ENCODE data around the gene OVCA2. TPM values are rescaled to one million over a fixed set of nuclear protein-coding genes. Genes with fewer than 3 reads are reported as not detected.

OVCA2 gene
- polyA plus RNA-seq, 1 donor, result 26.8 TPM

DNA sequence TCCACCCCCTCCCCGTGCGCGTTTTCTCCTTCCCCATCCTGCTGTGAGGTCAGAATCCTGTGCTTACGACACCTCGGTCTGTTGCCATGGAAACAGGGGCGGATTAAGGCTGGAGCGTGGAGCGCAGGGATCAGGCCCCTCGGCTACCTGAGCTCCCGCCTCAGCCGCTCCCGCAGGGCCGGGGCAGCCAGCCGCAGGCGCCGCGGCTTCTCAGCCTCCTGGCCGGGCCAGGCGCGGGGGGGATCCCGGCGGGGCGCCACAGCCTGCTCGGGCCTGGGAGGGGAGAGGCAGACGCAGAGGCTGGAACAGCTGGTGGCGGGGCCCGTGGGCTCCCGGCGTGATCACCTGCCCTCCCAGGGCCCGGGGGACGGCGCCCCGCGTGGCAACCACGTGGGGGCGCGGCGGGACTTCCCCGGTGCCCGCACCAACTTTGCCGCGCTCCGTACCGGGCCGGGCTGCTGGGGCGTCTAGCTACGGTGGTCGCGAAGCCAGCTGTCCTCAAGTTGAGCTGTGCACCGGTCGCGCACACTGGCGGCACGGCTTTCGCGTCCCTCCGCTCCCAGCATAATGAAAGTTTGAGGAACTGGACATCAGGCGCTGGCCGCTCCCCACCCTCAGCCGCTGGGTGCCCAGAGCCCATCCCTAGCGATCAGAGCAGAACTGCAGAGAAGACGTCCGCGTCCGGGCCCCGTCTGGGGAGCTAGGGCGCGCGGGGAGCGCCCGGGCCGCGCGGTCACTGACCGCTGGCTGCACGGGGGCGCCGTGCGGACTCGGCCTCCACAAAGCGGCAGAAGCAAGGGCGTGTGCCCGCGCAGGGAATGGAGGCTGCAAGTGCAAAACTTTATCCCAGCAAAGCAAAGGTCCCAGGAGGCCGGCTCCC lies 17.9 kb upstream of the OVCA2 start:
- Histone ChIP-seq H3K4me3 (ENCODE audit: low read length) (peak overlapping the region; percentile 10), H3K4me1 (ENCODE audit: control insufficient read depth, insufficient read depth, low read length) (peaks cover 15% of the 10 kb centered on the region), H3K9me3 (ENCODE audit: control insufficient read depth, low read depth, low read length) (peaks cover 3% of the 10 kb centered on the region), H3K27me3 (ENCODE audit: control insufficient read depth, insufficient read depth, low read length) (peaks cover 92% of the 10 kb centered on the region), H3K36me3 (ENCODE audit: control insufficient read depth, insufficient read depth, low read length) (no peaks in the 10 kb centered on the region), H3K27ac (ENCODE audit: low read length) (no peak overlapping the region)
- DNase-seq, result peak in 1 of 2 donors; percentile 54
- WGBS (ENCODE audit: insufficient coverage, low lambda C conversion rate), result no CpG with 5 or more reads among the region's 85 CpGs

DNA sequence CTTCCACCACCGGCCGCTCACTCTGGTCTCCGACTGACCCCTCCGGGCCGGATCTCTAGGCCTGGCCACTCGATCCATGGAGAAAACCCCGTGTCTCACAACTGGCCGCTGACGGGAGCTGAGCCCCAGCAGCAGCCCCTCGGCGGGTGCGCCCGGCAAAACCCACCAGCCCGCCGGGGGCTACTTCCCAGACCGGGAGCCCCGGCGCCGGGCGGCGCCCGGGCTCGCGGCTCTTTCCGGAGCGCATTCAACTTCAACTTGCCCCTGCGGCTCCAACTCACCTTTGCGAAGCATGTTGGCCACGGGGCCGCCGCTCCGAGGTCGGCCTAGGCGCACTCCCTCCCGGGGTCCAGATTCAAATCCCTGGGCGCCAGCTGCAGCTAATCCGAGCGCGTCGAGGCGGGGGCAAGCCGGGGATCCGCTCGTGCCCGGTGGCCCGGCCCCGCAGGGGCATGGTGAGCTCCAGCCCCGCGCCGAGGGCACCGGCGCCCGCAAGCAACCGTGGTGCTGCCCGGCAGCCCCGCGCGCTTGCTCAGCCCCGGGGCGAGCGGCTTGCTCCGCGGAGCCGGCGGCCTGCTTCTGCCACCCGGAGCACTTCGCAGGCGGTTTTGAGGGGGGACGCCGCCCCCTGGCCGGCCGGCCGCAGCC lies 17.1 kb upstream of the OVCA2 start:
- H3K36me3 ChIP-seq (ENCODE audit: control insufficient read depth, insufficient read depth, low read length), result no peaks in the 10 kb centered on the region
- peaks cover 18% of the 10 kb centered on the region for H3K4me1 ChIP-seq (ENCODE audit: control insufficient read depth, insufficient read depth, low read length)
- H3K27me3 ChIP-seq (ENCODE audit: control insufficient read depth, insufficient read depth, low read length), result peaks cover 89% of the 10 kb centered on the region
- peak overlapping the region; percentile 10 for H3K4me3 ChIP-seq (ENCODE audit: low read length)
- no peak overlapping the region for H3K27ac ChIP-seq (ENCODE audit: low read length)
- DNase-seq, result no peak
- no CpG with 5 or more reads among the region's 73 CpGs for WGBS (ENCODE audit: insufficient coverage, low lambda C conversion rate)
- H3K9me3 ChIP-seq (ENCODE audit: control insufficient read depth, low read depth, low read length), result peaks cover 3% of the 10 kb centered on the region

DNA sequence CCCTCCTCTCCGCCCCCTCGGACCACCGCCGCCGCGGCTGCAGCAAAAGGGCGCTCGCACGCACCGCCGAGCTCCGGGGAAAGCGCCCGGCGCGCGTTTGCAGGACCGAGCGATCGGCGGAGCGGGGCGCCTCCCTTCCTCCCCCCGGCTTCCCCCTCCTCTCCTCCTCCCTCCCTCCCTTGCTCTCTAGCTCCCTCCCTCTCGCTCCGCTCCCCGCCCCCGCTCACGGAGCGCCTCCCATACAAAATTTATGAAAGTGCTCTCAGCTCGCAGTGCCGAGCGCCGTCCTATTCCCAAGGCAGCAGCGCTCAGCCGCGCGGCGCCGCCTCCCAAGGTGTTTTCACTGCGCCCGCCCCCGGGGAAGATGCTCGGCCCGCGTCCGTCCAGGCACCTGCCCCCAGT lies 16.6 kb upstream of the OVCA2 start, which contains the start of gene RTN4RL1:
TSS of gene RTN4RL1 (minus strand) at position 115 of the 402 bp plus-strand sequence. CDS start 469 bp downstream, outside the sequence.
- no peak within 1 kb of the TSS for H3K27ac ChIP-seq (ENCODE audit: low read length)
- peak in 1 of 2 donors; percentile 44 for DNase-seq
- no peaks in the 10 kb centered on the region for H3K36me3 ChIP-seq (ENCODE audit: control insufficient read depth, insufficient read depth, low read length)
- H3K27me3 ChIP-seq (ENCODE audit: control insufficient read depth, insufficient read depth, low read length), result peaks cover 85% of the 10 kb centered on the region
- H3K4me1 ChIP-seq (ENCODE audit: control insufficient read depth, insufficient read depth, low read length), result peaks cover 19% of the 10 kb centered on the region
- H3K4me3 ChIP-seq (ENCODE audit: low read length), result peak within 1 kb of the TSS; percentile 16
- peaks cover 3% of the 10 kb centered on the region for H3K9me3 ChIP-seq (ENCODE audit: control insufficient read depth, low read depth, low read length)
- WGBS (ENCODE audit: insufficient coverage, low lambda C conversion rate), result no CpG with 5 or more reads among the region's 47 CpGs

GRCh38 chr17:2025622-2026309 lies 16.1 kb upstream of the OVCA2 start:
- no peaks in the 10 kb centered on the region for H3K36me3 ChIP-seq (ENCODE audit: control insufficient read depth, insufficient read depth, low read length)
- peaks cover 19% of the 10 kb centered on the region for H3K4me1 ChIP-seq (ENCODE audit: control insufficient read depth, insufficient read depth, low read length)
- H3K27ac ChIP-seq (ENCODE audit: low read length), result no peak overlapping the region
- no CpG with 5 or more reads among the region's 55 CpGs for WGBS (ENCODE audit: insufficient coverage, low lambda C conversion rate)
- peak overlapping the region; percentile 16 for H3K4me3 ChIP-seq (ENCODE audit: low read length)
- H3K9me3 ChIP-seq (ENCODE audit: control insufficient read depth, low read depth, low read length), result peaks cover 3% of the 10 kb centered on the region
- peak in 1 of 2 donors; percentile 61 for DNase-seq
- peaks cover 80% of the 10 kb centered on the region for H3K27me3 ChIP-seq (ENCODE audit: control insufficient read depth, insufficient read depth, low read length)

- DNase-seq, result no peak
- Histone ChIP-seq H3K27ac (ENCODE audit: low read length) (no peak overlapping the region), H3K36me3 (ENCODE audit: control insufficient read depth, insufficient read depth, low read length) (peaks cover 2% of the 10 kb centered on the region), H3K4me3 (ENCODE audit: low read length) (no peak overlapping the region), H3K9me3 (ENCODE audit: control insufficient read depth, low read depth, low read length) (peaks cover 3% of the 10 kb centered on the region), H3K4me1 (ENCODE audit: control insufficient read depth, insufficient read depth, low read length) (peaks cover 22% of the 10 kb centered on the region), H3K27me3 (ENCODE audit: control insufficient read depth, insufficient read depth, low read length) (peaks cover 64% of the 10 kb centered on the region)
- no CpG with 5 or more reads among the region's 11 CpGs for WGBS (ENCODE audit: insufficient coverage, low lambda C conversion rate)
Measured at GRCh38 chr17:2027528-2028233, 14.1 kb upstream of the OVCA2 start.

GRCh38 chr17:2028234-2028614 lies 13.6 kb upstream of the OVCA2 start:
- no peak for DNase-seq
- Histone ChIP-seq H3K27ac (ENCODE audit: low read length) (no peak overlapping the region), H3K4me3 (ENCODE audit: low read length) (no peak overlapping the region), H3K4me1 (ENCODE audit: control insufficient read depth, insufficient read depth, low read length) (peaks cover 22% of the 10 kb centered on the region), H3K36me3 (ENCODE audit: control insufficient read depth, insufficient read depth, low read length) (peaks cover 3% of the 10 kb centered on the region), H3K27me3 (ENCODE audit: control insufficient read depth, insufficient read depth, low read length) (peaks cover 59% of the 10 kb centered on the region), H3K9me3 (ENCODE audit: control insufficient read depth, low read depth, low read length) (peaks cover 3% of the 10 kb centered on the region)
- WGBS (ENCODE audit: insufficient coverage, low lambda C conversion rate), result no CpG with 5 or more reads among the region's 5 CpGs

DNA sequence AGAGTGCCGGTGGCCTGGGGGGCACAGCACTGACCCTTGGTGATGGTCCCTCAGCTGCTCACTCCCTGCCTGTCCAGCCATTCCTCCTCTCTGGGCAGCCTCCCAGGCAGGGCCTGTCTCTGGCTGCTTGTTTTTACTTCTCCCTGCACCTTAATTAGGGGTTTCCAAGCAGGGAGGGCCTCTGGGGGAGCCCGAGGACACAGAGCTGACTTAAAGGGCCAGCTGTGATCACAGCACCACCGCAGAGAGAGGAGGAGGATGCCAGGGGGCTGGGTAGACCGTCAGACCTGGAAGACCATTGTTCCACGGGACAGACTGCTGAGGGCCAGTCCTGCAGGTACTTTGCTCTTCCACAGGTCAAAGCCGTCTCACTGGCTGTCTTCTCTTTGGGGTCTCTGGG lies 13.1 kb upstream of the OVCA2 start:
- Histone ChIP-seq H3K27ac (ENCODE audit: low read length) (no peak overlapping the region), H3K4me1 (ENCODE audit: control insufficient read depth, insufficient read depth, low read length) (peaks cover 22% of the 10 kb centered on the region), H3K36me3 (ENCODE audit: control insufficient read depth, insufficient read depth, low read length) (peaks cover 8% of the 10 kb centered on the region), H3K9me3 (ENCODE audit: control insufficient read depth, low read depth, low read length) (peaks cover 3% of the 10 kb centered on the region), H3K27me3 (ENCODE audit: control insufficient read depth, insufficient read depth, low read length) (peaks cover 54% of the 10 kb centered on the region), H3K4me3 (ENCODE audit: low read length) (no peak overlapping the region)
- no CpG with 5 or more reads among the region's 6 CpGs for WGBS (ENCODE audit: insufficient coverage, low lambda C conversion rate)
- DNase-seq, result no peak

GRCh38 chr17:2029911-2030778 lies 11.7 kb upstream of the OVCA2 start, which contains the start of gene DPH1:
DPH1 (plus strand) TSS chr17:2030153; CDS start chr17:2030170, 17 bp downstream.
- peak within 1 kb of the TSS; percentile 31 for H3K27ac ChIP-seq (ENCODE audit: low read length)
- H3K9me3 ChIP-seq (ENCODE audit: control insufficient read depth, low read depth, low read length), result peaks cover 3% of the 10 kb centered on the region
- H3K4me1 ChIP-seq (ENCODE audit: control insufficient read depth, insufficient read depth, low read length), result peaks cover 17% of the 10 kb centered on the region
- peaks cover 41% of the 10 kb centered on the region for H3K27me3 ChIP-seq (ENCODE audit: control insufficient read depth, insufficient read depth, low read length)
- peak within 1 kb of the TSS; percentile 97 for H3K4me3 ChIP-seq (ENCODE audit: low read length)
- WGBS (ENCODE audit: insufficient coverage, low lambda C conversion rate), result no CpG with 5 or more reads among the region's 59 CpGs
- DNase-seq, result peak; percentile 73 to 83
- peaks cover 12% of the 10 kb centered on the region for H3K36me3 ChIP-seq (ENCODE audit: control insufficient read depth, insufficient read depth, low read length)

- no peak overlapping the region for H3K27ac ChIP-seq (ENCODE audit: low read length)
- H3K4me3 ChIP-seq (ENCODE audit: low read length), result peak overlapping the region; percentile 97
- peaks cover 2% of the 10 kb centered on the region for H3K9me3 ChIP-seq (ENCODE audit: control insufficient read depth, low read depth, low read length)
- peaks cover 11% of the 10 kb centered on the region for H3K4me1 ChIP-seq (ENCODE audit: control insufficient read depth, insufficient read depth, low read length)
- no peak for DNase-seq
- H3K36me3 ChIP-seq (ENCODE audit: control insufficient read depth, insufficient read depth, low read length), result peaks cover 16% of the 10 kb centered on the region
- H3K27me3 ChIP-seq (ENCODE audit: control insufficient read depth, insufficient read depth, low read length), result peaks cover 35% of the 10 kb centered on the region
- WGBS (ENCODE audit: insufficient coverage, low lambda C conversion rate), result no CpG with 5 or more reads among the region's 10 CpGs
Measured at GRCh38 chr17:2030779-2031163, 11.1 kb upstream of the OVCA2 start.

Data from large intestine (tissue), 3 donors.